GM18517 (cell line): ENCODE results near the gene TSPAN11.

Experiments
- ATAC-seq: cut with Tn5 transposase; IDR thresholded peaks from one replicate; pipeline ENCODE4 v1.9.1; 2021; ENCODE audit warnings: mild to moderate bottlenecking, moderate library complexity; ENCODE audit not compliant: unreplicated experiment

TSPAN11 gene

DNA sequence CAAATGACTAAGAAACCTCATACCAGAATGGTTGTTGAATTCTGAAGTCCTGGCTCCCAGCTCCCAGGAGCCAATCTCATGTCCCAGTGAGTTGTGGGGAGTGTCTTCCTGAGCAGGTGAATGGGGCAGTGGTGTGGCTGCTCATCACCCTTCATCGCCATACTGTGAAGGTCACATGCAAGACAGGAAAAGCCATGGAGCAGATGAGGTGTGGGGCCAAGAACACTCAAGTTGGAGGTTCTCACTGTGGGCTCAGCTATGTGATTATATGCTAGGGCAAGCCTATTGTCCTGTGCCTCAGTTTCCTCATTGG lies 16.6 kb upstream of the TSPAN11 start:
- no peak for ATAC-seq

DNA sequence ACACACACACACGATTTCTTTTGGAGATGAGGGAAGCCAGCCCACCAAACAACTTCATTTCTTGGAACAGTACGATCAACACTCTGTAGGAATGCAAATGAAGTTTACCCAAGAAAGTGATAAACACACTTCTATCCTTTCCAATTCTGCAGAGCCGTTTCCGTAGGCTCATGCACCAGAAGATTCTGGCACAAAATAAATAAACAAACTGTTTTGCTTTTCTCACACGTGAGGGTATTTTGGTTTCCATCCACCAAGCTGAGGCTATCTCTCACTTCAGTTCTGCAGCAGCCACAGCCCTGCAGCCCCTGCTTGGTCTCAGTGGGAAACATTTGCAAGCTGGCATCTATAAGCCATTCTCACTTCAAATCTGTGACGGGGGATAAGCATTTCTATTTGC lies 15.3 kb upstream of the TSPAN11 start:
- ATAC-seq: no peak

GRCh38 chr12:30913323-30913722 lies 13.2 kb upstream of the TSPAN11 start:
- ATAC-seq: no peak

DNA sequence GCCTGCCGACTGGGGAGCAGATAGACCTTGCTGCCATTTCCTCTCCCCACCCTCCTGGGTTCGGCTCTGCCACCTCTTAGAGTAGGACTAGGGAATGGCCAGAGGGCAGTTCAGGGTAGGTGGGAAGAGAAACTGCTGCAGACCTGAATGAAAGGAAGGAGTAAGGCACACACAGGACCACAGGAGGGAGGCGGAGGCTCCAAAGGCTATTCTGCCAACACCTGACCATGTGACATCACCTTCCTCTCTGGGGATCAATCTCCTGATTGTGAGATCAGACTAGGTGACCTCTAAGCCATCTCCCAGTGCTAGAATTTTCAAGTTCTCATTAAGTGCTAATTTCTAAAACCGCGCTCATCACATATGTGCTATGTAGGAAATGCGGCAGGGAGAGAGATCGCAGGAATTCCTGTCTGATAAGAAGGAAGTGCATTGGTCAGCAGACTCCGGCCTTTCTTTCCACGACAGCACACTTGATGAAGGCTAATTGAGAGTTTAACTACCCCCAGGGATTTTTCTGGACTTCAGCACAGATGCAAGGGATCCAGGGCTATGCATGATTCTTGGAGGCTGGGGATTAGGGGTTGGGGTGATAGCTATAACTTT lies 11.5 kb upstream of the TSPAN11 start:
- ATAC-seq: no peak

GRCh38 chr12:30923057-30923456 lies 3.5 kb upstream of the TSPAN11 start:
- ATAC-seq: no peak

- no peak for ATAC-seq
Observed at GRCh38 chr12:30925607-30926242, 823 bp upstream of the TSPAN11 start.

- ATAC-seq: no peak
Observed at GRCh38 chr12:30927222-30927611, 669 bp downstream of the TSPAN11 start.

DNA sequence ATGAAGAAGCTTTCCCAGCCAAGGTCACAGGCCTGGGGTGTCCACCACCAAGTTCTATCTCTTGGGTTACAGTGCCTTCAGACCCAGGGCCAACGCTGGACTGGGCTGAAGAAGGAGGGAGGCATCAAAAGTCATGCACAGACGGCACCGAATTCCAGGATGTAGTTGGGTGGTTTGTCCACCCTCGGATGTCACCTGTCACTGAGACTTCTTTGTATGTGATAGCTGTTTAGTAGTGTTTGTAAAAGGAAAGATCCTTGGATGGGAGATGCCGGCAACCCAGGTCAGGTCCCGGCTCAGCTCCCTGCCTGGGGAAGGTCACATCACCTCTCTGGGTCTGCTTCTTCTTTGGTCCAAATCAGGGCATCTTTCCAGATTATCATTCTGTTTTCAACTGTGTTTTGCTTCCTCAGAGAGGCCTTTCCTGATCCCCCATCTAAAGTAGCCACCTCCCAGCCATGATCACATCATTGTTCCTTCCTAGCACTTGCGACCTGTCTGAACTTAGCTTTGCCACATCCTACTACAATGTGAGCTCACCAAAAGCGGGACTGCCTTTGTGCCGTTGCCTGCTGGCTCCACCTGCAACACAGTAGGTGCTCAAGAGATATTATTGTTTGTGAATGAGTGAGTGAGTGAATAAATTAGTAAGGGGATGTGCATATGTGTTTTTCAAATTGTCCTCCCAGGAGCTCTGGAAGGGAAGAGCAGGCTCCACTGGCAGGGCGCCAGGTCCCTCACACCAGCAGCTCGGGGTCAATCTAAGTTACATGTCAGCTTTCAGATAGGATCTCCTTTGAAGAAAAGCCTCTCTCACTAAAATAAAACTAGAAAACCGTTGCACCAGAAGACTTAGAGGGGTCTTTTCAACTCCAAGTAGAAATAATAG lies 2.1 kb downstream of the TSPAN11 start:
- ATAC-seq: no peak

- ATAC-seq: no peak
Observed at GRCh38 chr12:30930238-30930637, 3.7 kb downstream of the TSPAN11 start.

- no peak for ATAC-seq
Observed at GRCh38 chr12:30930641-30931040, 4.1 kb downstream of the TSPAN11 start.

DNA sequence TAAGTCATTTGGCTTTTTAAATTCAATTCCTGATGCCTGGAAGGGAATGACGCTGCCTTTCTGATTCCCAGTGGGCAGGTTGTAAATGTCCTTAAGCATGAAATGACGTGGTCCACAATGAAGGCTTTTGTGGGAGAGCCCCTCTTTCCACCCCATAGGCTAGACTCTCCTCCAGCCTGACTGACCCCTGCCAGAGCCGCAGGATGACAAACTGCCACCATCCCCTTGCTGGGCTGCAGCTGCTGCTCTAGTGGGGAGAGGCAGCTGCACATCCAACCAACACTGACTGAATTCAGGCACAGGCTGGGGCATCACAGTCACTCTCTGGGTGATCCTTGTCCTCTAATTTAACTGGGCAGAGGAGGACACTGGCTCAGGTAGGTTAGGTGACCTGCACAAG lies 6.3 kb downstream of the TSPAN11 start:
- ATAC-seq: no peak

DNA sequence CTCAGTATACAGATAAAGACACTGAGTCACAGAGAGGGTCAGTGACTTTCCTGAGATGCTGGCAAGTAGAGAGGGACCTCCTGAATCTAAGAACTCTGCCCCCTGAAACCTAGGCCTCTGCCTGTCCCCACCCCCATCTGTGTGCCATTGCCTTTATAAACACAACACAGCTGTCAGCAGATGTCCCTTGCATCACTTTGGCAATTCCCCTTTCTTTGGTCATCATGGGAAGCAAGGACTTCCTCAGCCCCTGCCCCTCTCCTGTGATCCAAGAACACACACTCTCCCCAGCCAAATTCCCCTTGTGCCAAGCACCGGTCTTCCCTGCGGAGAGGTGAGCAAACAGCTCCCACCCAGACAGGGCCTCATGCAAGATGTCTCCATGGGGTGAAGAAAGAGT lies 8.3 kb downstream of the TSPAN11 start:
- no peak for ATAC-seq

DNA sequence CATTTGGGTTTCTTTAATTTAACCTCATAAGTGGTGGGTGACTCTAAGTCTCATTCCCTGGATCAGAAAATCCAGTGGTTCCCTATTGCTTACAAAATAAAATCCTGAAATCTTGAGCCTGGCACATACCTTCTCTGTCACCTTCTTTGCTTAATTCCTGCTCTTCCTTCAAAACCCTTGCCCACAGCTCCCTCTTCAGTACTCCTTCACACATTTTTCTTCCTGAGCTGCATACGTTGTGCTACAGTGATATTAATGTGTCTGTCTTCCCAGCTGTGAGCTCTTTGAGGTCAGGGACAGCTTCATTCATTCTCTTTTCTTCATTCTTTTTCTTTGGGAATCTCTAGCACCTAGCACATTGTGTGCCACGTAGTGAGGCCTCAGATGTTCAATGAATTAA lies 9.5 kb downstream of the TSPAN11 start:
- ATAC-seq: no peak

GRCh38 chr12:30939234-30939633 lies 12.7 kb downstream of the TSPAN11 start:
- ATAC-seq: no peak

GRCh38 chr12:30942486-30942885 lies 15.9 kb downstream of the TSPAN11 start:
- ATAC-seq: no peak

- ATAC-seq: no peak
Observed at GRCh38 chr12:30942936-30943335, 16.4 kb downstream of the TSPAN11 start.

- no peak for ATAC-seq
Observed at GRCh38 chr12:30945443-30946164, 19.1 kb downstream of the TSPAN11 start.

DNA sequence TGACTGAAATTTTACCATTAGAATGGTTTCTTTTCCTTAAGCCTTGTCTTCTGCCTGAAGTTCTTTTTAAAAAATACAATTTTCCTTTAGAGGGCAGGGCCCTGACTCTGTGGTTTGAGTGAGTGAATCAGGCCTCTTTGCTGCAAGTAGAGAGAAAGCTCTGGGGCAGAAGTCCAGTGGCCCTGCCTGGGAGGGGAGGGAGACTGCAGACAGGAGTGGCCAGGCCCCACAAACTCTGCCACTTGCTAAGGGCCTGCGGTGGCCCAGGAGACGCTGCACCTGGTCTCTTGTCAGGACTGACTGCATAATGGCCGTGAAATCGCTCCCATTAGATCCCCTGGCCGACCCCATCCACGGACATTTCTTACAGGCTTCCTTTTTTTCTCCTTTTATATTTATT lies 25.5 kb downstream of the TSPAN11 start:
- ATAC-seq: no peak

DNA sequence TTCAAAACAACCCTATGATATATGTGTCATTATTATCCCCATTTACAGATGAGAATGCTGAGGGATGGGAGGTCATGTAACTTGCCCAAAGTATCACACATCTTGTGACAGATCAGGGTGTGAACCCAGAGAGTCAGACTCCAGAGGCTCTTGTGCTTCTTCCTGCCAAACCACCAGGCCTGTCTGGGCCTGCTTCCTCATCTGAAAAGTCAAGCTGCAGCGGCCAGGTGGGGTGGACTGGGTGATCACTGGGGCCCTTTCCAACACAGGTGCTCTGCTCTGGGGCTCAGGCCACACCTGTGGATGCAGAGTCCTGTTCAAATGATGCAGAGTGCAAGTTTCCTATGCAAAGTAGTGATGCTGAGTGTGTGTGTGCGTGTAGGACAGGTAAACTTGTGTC lies 26.7 kb downstream of the TSPAN11 start:
- no peak for ATAC-seq

GRCh38 chr12:30953951-30954751 lies 27.6 kb downstream of the TSPAN11 start:
- ATAC-seq: no peak

- ATAC-seq: no peak
Observed at GRCh38 chr12:30955214-30955613, 28.7 kb downstream of the TSPAN11 start.
